SK-N-SH treated with all-trans-retinoic acid at 6 μM for 48 hours (cell line): Measurements from ENCODE around the gene MT1B.
"Not testable (repeated sequence)": the region's sequence is repeated elsewhere in the genome, so short reads cannot be mapped to it uniquely, and the experiment has no call there.

Source experiments
- ARNTL ChIP-seq: fragments of 450-650 bp; formaldehyde crosslinking; IDR thresholded peaks from 2 replicates; pipeline ENCODE4 v1.5.0; 2020; ENCODE audit warnings: low read depth, mild to moderate bottlenecking, moderate library complexity, borderline replicate concordance
- BACH2 ChIP-seq: fragments of 250-450 bp; sonication (Bioruptor Pico); IDR thresholded peaks from 2 replicates; pipeline ENCODE4 v1.9.0; 2021; ENCODE audit warnings: mild to moderate bottlenecking, borderline replicate concordance
- PPARA ChIP-seq: fragments of 250-450 bp; sonication (Bioruptor Pico); IDR thresholded peaks from 2 replicates; pipeline ENCODE4 v1.5.0; 2020; ENCODE audit warnings: mild to moderate bottlenecking, borderline replicate concordance
- SNAI2 ChIP-seq: fragments of 250-450 bp; sonication (Bioruptor Pico); IDR thresholded peaks from 2 replicates; pipeline ENCODE4 v1.5.0; 2020; ENCODE audit warnings: mild to moderate bottlenecking, moderate library complexity
- TOX ChIP-seq: fragments of 250-450 bp; sonication (Bioruptor Pico); IDR thresholded peaks from 2 replicates; pipeline ENCODE4 v1.8.0; 2021; ENCODE audit warnings: mild to moderate bottlenecking, moderate library complexity, borderline replicate concordance
- ZC3H10 ChIP-seq: fragments of 250-450 bp; sonication (Bioruptor Pico); IDR thresholded peaks from 2 replicates; pipeline ENCODE4 v1.5.1; 2021; ENCODE audit warnings: mild to moderate bottlenecking, moderate library complexity
- ZFP3 ChIP-seq: fragments of 250-450 bp; sonication (Bioruptor Pico); IDR thresholded peaks from 2 replicates; pipeline ENCODE4 v1.5.0; 2020; ENCODE audit warnings: mild to moderate bottlenecking, moderate library complexity
- ZFP30 ChIP-seq: fragments of 450-650 bp; formaldehyde crosslinking; IDR thresholded peaks from 2 replicates; pipeline ENCODE4 v1.5.0; 2022; ENCODE audit warnings: mild to moderate bottlenecking, moderate library complexity
- ZNF70 ChIP-seq: fragments of 450-650 bp; formaldehyde crosslinking; IDR thresholded peaks from 2 replicates; pipeline ENCODE4 v1.5.0; 2020; ENCODE audit warnings: mild to moderate bottlenecking, moderate library complexity
- TF ChIP-seq, protein P1 (sequence below): fragments of 250-450 bp; sonication (Bioruptor Pico); IDR thresholded peaks from 2 replicates; pipeline ENCODE4 v1.8.0; 2021; ENCODE audit warnings: low read depth, mild to moderate bottlenecking, moderate library complexity, borderline replicate concordance
- TF ChIP-seq, protein P2 (sequence below): fragments of 250-450 bp; sonication (Bioruptor Pico); IDR thresholded peaks from 2 replicates; pipeline ENCODE4 v1.8.0; 2020; ENCODE audit warnings: mild to moderate bottlenecking, moderate library complexity, borderline replicate concordance
- TF ChIP-seq, protein P3 (sequence below): fragments of 250-450 bp; sonication (Bioruptor Pico); IDR thresholded peaks from 2 replicates; pipeline ENCODE4 v1.5.1; 2021; ENCODE audit warnings: mild to moderate bottlenecking, moderate library complexity
- TF ChIP-seq, protein P4 (sequence below): fragments of 250-450 bp; sonication (Bioruptor Pico); IDR thresholded peaks from 2 replicates; pipeline ENCODE4 v1.5.1; 2020; ENCODE audit warnings: low read depth, mild to moderate bottlenecking, moderate library complexity

DNA sequence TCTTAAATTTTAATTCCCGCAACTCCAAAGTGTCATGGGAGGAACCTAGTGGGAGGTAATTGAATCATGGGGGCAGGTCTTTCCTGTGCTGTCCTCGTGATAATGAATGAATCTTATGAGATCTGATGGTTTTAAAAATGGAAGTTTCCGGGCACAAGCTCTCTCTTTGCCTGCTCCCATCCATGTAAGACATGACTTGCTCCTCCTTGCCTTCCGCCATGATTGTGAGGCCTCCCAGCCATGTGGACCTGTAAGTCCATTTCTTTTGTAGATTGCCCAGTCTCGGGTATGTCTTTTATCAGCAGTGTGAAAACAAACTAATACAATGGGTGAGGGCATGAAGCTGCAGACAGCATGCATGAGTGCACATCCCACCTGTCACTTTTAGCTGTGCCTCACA lies 28.5 kb upstream of the MT1B start:
- TF ChIP-seq TOX (CRISPR knock-in tag); ZC3H10 (CRISPR knock-in tag); PPARA (CRISPR knock-in tag); ARNTL (CRISPR knock-in tag); ZNF70; SNAI2 (CRISPR knock-in tag); ZFP3 (CRISPR knock-in tag); ZFP30 (CRISPR knock-in tag); BACH2 (CRISPR knock-in tag): not testable (repeated sequence)
- TF ChIP-seq, protein P1, sequence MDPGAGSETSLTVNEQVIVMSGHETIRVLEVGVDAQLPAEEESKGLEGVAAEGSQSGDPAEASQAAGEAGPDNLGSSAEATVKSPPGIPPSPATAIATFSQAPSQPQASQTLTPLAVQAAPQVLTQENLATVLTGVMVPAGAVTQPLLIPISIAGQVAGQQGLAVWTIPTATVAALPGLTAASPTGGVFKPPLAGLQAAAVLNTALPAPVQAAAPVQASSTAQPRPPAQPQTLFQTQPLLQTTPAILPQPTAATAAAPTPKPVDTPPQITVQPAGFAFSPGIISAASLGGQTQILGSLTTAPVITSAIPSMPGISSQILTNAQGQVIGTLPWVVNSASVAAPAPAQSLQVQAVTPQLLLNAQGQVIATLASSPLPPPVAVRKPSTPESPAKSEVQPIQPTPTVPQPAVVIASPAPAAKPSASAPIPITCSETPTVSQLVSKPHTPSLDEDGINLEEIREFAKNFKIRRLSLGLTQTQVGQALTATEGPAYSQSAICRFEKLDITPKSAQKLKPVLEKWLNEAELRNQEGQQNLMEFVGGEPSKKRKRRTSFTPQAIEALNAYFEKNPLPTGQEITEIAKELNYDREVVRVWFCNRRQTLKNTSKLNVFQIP (CRISPR knock-in tag): not testable (repeated sequence)
- TF ChIP-seq, protein P2, sequence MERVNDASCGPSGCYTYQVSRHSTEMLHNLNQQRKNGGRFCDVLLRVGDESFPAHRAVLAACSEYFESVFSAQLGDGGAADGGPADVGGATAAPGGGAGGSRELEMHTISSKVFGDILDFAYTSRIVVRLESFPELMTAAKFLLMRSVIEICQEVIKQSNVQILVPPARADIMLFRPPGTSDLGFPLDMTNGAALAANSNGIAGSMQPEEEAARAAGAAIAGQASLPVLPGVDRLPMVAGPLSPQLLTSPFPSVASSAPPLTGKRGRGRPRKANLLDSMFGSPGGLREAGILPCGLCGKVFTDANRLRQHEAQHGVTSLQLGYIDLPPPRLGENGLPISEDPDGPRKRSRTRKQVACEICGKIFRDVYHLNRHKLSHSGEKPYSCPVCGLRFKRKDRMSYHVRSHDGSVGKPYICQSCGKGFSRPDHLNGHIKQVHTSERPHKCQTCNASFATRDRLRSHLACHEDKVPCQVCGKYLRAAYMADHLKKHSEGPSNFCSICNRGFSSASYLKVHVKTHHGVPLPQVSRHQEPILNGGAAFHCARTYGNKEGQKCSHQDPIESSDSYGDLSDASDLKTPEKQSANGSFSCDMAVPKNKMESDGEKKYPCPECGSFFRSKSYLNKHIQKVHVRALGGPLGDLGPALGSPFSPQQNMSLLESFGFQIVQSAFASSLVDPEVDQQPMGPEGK: not testable (repeated sequence)
- TF ChIP-seq, protein P3, sequence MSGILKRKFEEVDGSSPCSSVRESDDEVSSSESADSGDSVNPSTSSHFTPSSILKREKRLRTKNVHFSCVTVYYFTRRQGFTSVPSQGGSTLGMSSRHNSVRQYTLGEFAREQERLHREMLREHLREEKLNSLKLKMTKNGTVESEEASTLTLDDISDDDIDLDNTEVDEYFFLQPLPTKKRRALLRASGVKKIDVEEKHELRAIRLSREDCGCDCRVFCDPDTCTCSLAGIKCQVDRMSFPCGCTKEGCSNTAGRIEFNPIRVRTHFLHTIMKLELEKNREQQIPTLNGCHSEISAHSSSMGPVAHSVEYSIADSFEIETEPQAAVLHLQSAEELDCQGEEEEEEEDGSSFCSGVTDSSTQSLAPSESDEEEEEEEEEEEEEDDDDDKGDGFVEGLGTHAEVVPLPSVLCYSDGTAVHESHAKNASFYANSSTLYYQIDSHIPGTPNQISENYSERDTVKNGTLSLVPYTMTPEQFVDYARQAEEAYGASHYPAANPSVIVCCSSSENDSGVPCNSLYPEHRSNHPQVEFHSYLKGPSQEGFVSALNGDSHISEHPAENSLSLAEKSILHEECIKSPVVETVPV: not testable (repeated sequence)
- TF ChIP-seq, protein P4, sequence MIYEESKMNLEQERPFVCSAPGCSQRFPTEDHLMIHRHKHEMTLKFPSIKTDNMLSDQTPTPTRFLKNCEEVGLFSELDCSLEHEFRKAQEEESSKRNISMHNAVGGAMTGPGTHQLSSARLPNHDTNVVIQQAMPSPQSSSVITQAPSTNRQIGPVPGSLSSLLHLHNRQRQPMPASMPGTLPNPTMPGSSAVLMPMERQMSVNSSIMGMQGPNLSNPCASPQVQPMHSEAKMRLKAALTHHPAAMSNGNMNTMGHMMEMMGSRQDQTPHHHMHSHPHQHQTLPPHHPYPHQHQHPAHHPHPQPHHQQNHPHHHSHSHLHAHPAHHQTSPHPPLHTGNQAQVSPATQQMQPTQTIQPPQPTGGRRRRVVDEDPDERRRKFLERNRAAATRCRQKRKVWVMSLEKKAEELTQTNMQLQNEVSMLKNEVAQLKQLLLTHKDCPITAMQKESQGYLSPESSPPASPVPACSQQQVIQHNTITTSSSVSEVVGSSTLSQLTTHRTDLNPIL (CRISPR knock-in tag): not testable (repeated sequence)
